DND-41 (cell line): ENCODE results near the gene FAM193A.

ENCODE experiments used
- ATAC-seq: fragments of 200-7000 bp; cut with Tn5 transposase; 3 replicates; pipeline ENCODE4 v1.9.1; 2021; ENCODE audit warnings: low read depth; ENCODE audit not compliant: insufficient read depth
- DNase-seq: peaks from one replicate; pipeline ENCODE4 v3.0.0-alpha.2; 2020
- H2AFZ ChIP-seq: 2 replicates; pipeline ENCODE4 v1.6.0; 2012; ENCODE audit warnings: low read depth, low read length
- H3K27ac ChIP-seq: 2 replicates; pipeline ENCODE4 v1.5.1; 2012; ENCODE audit warnings: low read length, inconsistent platforms
- H3K27me3 ChIP-seq: fragments of 200-600 bp; sonication (generic); 2 replicates; pipeline ENCODE4 v1.6.0; 2012; ENCODE audit warnings: low read length, mild to moderate bottlenecking, inconsistent platforms; ENCODE audit not compliant: insufficient read depth, poor library complexity
- H3K36me3 ChIP-seq: 2 replicates; pipeline ENCODE4 v1.5.1; 2012; ENCODE audit warnings: low read length, inconsistent platforms; ENCODE audit not compliant: insufficient read depth
- H3K4me1 ChIP-seq: 2 replicates; pipeline ENCODE4 v1.5.1; 2012; ENCODE audit warnings: mild to moderate bottlenecking, low read length; ENCODE audit not compliant: insufficient read depth
- H3K4me2 ChIP-seq: 2 replicates; pipeline ENCODE4 v1.6.0; 2012; ENCODE audit warnings: mild to moderate bottlenecking, moderate library complexity, low read length, inconsistent platforms; ENCODE audit not compliant: insufficient read depth
- H3K4me3 ChIP-seq, 2 experiments: fragments of 200-600 bp in 1 of 2; shearing (Covaris generic) in 1 of 2; 2 replicates each; pipeline ENCODE4 v1.5.1; 2012 to 2016; ENCODE audit warnings: inconsistent platforms in 2 of 2, low read length in 2 of 2, mild to moderate bottlenecking in 2 of 2, low read depth in 1 of 2, moderate library complexity in 1 of 2
- H3K79me2 ChIP-seq: 2 replicates; pipeline ENCODE4 v1.6.0; 2012; ENCODE audit warnings: low read length, inconsistent platforms; ENCODE audit not compliant: insufficient read depth
- H3K9ac ChIP-seq: 2 replicates; pipeline ENCODE4 v1.6.0; 2012; ENCODE audit warnings: low read depth, mild to moderate bottlenecking, inconsistent platforms, low read length, moderate library complexity
- H3K9me3 ChIP-seq: 2 replicates; pipeline ENCODE4 v1.5.1; 2012; ENCODE audit warnings: low read length, moderate library complexity, mild to moderate bottlenecking, inconsistent platforms; ENCODE audit not compliant: insufficient read depth, severe bottlenecking
- H4K20me1 ChIP-seq: 2 replicates; pipeline ENCODE4 v1.6.0; 2012; ENCODE audit warnings: low read length; ENCODE audit not compliant: insufficient read depth
- EZH2 ChIP-seq: IDR thresholded peaks from 3 replicates; pipeline ENCODE4 v1.6.1; 2012; ENCODE audit warnings: borderline replicate concordance, low read depth, mild to moderate bottlenecking, moderate library complexity, low read length, inconsistent platforms; ENCODE audit not compliant: severe bottlenecking
- TF ChIP-seq, protein P1 (sequence below): IDR thresholded peaks from 2 replicates; pipeline ENCODE4 v1.5.1; 2012; ENCODE audit warnings: borderline replicate concordance, low read length, moderate library complexity, mild to moderate bottlenecking; ENCODE audit not compliant: poor library complexity, severe bottlenecking; ENCODE audit errors: extremely low read depth

The FAM193A gene

DNA sequence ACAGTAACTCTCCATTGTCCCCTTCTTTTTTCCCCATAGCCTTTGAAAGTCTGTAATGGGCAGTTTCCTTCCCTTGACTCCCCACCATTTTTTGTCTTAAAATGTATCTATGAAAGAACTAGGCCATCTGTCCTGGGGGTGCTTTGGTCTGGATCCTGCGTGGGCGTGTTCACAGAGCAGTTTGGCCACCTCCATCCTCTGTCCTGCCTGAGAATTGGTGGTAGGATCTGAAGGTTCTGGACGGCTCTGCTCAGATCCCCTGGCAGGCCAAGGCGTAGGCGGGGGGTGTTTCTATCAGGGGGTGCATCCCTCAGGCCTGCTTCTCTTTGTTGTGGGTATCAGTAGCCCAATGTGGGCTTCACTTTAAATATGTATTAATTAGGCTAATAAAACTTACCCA, 107.1 kb downstream of the FAM193A start:
- peaks cover 85% of the 10 kb centered on the region for H3K36me3 ChIP-seq

DNA sequence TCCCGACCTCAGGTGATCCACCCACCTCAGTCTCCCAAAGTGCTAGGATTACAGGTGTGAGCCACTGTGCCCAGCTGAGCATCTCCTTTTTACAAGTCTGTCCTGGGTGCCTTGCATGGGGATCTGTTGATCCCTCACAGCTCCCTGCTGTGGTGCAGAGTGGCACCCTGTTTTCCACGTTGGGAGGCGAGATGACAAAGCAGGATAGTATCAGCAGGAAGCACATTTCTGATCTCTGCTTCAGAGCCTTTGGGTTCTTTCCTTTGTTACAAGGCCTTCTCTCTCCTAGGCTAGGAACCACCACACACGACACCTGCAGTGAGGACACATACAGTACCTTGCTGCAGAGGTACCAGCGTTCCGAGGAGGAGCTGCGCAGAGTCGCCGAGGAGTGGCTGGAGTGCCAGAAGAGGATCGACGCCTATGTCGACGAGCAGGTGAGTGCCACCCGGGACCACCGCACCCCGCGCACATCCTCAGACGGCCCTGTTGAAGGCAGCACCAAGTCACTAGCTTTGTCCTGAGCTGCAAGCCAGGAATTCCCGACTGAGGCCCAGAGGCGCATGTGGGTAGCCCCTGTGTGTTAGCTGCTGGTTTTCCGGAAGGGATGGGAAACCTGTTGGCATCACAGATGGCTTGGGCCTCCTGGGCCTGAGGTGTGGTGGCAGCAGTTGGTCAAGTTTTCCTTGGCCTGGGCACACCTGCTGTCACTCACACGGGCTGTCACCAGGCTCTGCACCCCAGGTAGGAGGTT, 110.1 kb downstream of the FAM193A start:
- DNase-seq: no peak
- no peak for TF ChIP-seq EZH2
- TF ChIP-seq, protein P1, sequence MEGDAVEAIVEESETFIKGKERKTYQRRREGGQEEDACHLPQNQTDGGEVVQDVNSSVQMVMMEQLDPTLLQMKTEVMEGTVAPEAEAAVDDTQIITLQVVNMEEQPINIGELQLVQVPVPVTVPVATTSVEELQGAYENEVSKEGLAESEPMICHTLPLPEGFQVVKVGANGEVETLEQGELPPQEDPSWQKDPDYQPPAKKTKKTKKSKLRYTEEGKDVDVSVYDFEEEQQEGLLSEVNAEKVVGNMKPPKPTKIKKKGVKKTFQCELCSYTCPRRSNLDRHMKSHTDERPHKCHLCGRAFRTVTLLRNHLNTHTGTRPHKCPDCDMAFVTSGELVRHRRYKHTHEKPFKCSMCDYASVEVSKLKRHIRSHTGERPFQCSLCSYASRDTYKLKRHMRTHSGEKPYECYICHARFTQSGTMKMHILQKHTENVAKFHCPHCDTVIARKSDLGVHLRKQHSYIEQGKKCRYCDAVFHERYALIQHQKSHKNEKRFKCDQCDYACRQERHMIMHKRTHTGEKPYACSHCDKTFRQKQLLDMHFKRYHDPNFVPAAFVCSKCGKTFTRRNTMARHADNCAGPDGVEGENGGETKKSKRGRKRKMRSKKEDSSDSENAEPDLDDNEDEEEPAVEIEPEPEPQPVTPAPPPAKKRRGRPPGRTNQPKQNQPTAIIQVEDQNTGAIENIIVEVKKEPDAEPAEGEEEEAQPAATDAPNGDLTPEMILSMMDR: no peak
- Histone ChIP-seq H3K4me2 (no peak overlapping the region), H3K79me2 (no peaks in the 10 kb centered on the region; the same call in none of the 2 replicates), H4K20me1 (peaks cover 12% of the 10 kb centered on the region; the same call in 1 of the 2 replicates), H2AFZ (no peak overlapping the region), H3K27ac (no peak overlapping the region), H3K27me3 (no peaks in the 10 kb centered on the region), H3K4me3 (no peak overlapping the region), H3K9ac (no peak overlapping the region), H3K36me3 (peaks cover 85% of the 10 kb centered on the region), H3K4me1 (no peaks in the 10 kb centered on the region), H3K9me3 (no peaks in the 10 kb centered on the region)
- ATAC-seq: no peak

More for the DNA sequence above, 107.1 kb downstream of the FAM193A start:
- Histone ChIP-seq H3K79me2 (peaks cover 2% of the 10 kb centered on the region), H3K4me2 (no peak overlapping the region), H3K27ac (no peak overlapping the region), H3K9me3 (no peaks in the 10 kb centered on the region), H4K20me1 (peaks cover 11% of the 10 kb centered on the region; the same call in 1 of the 2 replicates), H3K9ac (no peak overlapping the region), H3K4me1 (no peaks in the 10 kb centered on the region), H2AFZ (no peak overlapping the region), H3K4me3 (no peak overlapping the region), H3K27me3 (no peaks in the 10 kb centered on the region)
- TF ChIP-seq, protein P1: no peak
- TF ChIP-seq EZH2: no peak
- no peak for ATAC-seq
- no peak for DNase-seq

DNA sequence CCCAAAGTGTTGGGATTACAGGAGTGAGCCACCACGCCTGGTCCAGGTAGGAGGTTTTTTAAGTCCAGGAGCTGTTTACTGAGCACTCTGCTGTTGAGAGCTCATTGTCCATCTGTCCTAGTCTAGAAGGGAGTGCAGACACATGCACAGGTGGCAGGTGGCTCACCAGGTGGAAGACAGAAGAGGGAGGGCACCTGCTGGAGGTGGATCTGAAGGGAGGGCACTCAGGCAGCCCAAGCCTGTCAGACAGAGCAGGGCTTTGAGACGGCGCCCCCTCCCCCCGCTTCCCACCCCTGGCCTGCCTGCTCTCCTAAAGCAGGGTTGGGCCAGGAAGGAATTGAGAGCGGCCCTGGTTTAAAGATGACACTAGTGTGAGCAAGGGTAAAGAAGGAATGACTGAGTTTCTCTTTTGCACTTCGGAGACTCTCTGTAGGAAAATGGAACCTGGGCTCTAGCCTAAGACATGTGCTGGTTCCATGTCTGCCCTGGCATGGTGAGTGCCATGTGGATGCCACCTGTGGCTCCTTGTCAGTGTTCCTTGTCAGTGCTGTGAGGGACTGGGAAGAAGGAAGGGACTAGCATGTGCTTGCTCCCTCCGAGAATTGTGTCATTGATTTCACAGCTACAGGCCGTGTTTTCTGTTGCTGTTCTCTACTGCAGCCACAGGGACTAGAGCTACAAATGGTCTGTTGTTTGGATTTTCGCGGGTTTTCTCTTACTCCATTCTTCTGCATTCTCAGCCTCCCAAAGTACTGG, 111.1 kb downstream of the FAM193A start:
- H3K4me3 ChIP-seq: no peak overlapping the region
- no peaks in the 10 kb centered on the region for H3K4me1 ChIP-seq
- no peaks in the 10 kb centered on the region; the same call in none of the 2 replicates for H3K79me2 ChIP-seq
- DNase-seq (peak; percentile 2), ATAC-seq (no peak)
- no peaks in the 10 kb centered on the region for H3K9me3 ChIP-seq
- TF ChIP-seq, protein P1: no peak
- TF ChIP-seq EZH2: no peak
- no peak overlapping the region for H2AFZ ChIP-seq
- no peak overlapping the region for H3K27ac ChIP-seq
- H3K4me2 ChIP-seq: no peak overlapping the region
- H3K36me3 ChIP-seq: peaks cover 83% of the 10 kb centered on the region
- H4K20me1 ChIP-seq: peaks cover 12% of the 10 kb centered on the region; the same call in 1 of the 2 replicates
- H3K9ac ChIP-seq: no peak overlapping the region
- no peaks in the 10 kb centered on the region for H3K27me3 ChIP-seq
